ENCODE measurements around the gene RFTN1. TPM values are rescaled to one million over a fixed set of nuclear protein-coding genes. Genes with fewer than 3 reads are reported as not detected.
A peak's percentile ranks its signal among the peaks of the same experiment; 100 is the strongest.

Gene RFTN1
- total and polyA plus RNA-seq, 3 donors from 2014 or later, result 20.8 to 25.7 (median 22.2) TPM

DNA sequence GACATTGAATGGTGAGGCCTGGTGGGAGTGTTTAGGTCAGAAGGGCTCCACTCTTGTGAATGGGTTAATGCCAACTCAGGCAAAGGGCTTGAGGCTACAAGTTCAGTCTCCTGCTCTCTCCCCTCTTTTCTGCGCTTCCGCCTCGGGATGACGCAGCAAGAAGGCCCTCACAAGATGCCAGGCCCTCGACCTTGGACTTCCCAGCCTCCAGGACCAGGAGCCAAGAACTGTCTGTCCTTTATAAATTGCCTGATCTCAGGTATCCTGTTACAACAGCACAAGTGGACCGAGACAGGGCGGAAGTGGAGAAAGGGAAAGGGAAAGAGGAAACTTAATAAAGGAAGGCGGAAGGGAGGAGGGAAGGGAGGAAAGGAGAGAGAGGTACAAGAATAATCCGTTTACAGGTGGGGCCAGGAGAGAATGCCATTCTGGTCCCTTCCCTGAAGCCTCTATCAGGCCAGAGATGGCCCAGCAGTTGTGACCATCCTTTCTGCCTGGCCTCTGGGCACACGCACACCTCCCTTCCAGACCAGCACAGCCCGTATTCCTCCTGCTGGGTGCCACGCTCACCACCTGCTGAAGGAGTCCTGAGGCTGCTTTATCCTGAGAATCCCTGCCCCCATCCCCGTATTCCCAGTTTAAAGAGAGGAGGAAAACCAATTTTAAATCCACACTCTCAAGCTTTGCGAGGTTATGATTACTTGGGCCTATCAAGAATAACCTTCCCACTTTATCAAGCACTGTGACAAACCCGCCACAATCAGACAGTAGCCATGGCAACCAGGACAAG lies 184.3 kb downstream of the RFTN1 start:
- Histone ChIP-seq H3K27ac (no peak overlapping the region), H3K36me3 (ENCODE audit: low read depth, missing control alignments) (no peaks in the 10 kb centered on the region), H3K9me3 (no peaks in the 10 kb centered on the region), H3K4me1 (no peaks in the 10 kb centered on the region), H3K4me3 (no peak overlapping the region), H3K27me3 (no peaks in the 10 kb centered on the region)
- WGBS, 2 donors, result 72 to 78% methylated on average over 15 of the region's 15 CpGs
- peak; percentile 30 for DNase-seq
- TF ChIP-seq POLR2A (IDR thresholded peaks at IDR 0.05), result no peak
- TF ChIP-seq, protein P1, sequence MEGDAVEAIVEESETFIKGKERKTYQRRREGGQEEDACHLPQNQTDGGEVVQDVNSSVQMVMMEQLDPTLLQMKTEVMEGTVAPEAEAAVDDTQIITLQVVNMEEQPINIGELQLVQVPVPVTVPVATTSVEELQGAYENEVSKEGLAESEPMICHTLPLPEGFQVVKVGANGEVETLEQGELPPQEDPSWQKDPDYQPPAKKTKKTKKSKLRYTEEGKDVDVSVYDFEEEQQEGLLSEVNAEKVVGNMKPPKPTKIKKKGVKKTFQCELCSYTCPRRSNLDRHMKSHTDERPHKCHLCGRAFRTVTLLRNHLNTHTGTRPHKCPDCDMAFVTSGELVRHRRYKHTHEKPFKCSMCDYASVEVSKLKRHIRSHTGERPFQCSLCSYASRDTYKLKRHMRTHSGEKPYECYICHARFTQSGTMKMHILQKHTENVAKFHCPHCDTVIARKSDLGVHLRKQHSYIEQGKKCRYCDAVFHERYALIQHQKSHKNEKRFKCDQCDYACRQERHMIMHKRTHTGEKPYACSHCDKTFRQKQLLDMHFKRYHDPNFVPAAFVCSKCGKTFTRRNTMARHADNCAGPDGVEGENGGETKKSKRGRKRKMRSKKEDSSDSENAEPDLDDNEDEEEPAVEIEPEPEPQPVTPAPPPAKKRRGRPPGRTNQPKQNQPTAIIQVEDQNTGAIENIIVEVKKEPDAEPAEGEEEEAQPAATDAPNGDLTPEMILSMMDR (IDR thresholded peaks at IDR 0.05), result no peak
- intact Hi-C loops (cut with DNase I; ENCODE audit: low total_unique reads), result no loop called here

- 98% methylated on average over 6 of the region's 6 CpGs for WGBS, 2 donors
- no peak for DNase-seq
- Histone ChIP-seq H3K27ac (no peak overlapping the region), H3K27me3 (no peaks in the 10 kb centered on the region), H3K36me3 (ENCODE audit: low read depth, missing control alignments) (no peaks in the 10 kb centered on the region), H3K4me3 (no peak overlapping the region), H3K9me3 (no peaks in the 10 kb centered on the region), H3K4me1 (no peaks in the 10 kb centered on the region)
- intact Hi-C loops (cut with DNase I; ENCODE audit: low total_unique reads), result no loop called here
- TF ChIP-seq POLR2A (IDR thresholded peaks at IDR 0.05), result no peak
- TF ChIP-seq, protein P1 (IDR thresholded peaks at IDR 0.05), result no peak
These were observed 185.4 kb downstream of the RFTN1 start for GRCh38 chr3:16328124-16328523.

- Histone ChIP-seq H3K4me3 (no peak overlapping the region), H3K36me3 (ENCODE audit: low read depth, missing control alignments) (no peaks in the 10 kb centered on the region), H3K27ac (no peak overlapping the region), H3K4me1 (no peaks in the 10 kb centered on the region), H3K27me3 (no peaks in the 10 kb centered on the region), H3K9me3 (no peaks in the 10 kb centered on the region)
- intact Hi-C loops (cut with DNase I; ENCODE audit: low total_unique reads), result no loop called here
- WGBS, 2 donors, result 93% methylated on average over 15 of the region's 15 CpGs
- TF ChIP-seq, protein P1 (IDR thresholded peaks at IDR 0.05), result no peak
- TF ChIP-seq POLR2A (IDR thresholded peaks at IDR 0.05), result no peak
- DNase-seq, result no peak
These were observed 186.7 kb downstream of the RFTN1 start for GRCh38 chr3:16326724-16327349.

GRCh38 chr3:16325850-16326249 lies 187.6 kb downstream of the RFTN1 start:
- H3K36me3 ChIP-seq (ENCODE audit: low read depth, missing control alignments), result no peaks in the 10 kb centered on the region
- H3K4me1 ChIP-seq, result no peaks in the 10 kb centered on the region
- no peak overlapping the region for H3K27ac ChIP-seq
- intact Hi-C loops (cut with DNase I; ENCODE audit: low total_unique reads), result no loop called here
- H3K27me3 ChIP-seq, result no peaks in the 10 kb centered on the region
- no peak overlapping the region for H3K4me3 ChIP-seq
- DNase-seq, result no peak
- TF ChIP-seq POLR2A (IDR thresholded peaks at IDR 0.05), result no peak
- TF ChIP-seq, protein P1 (IDR thresholded peaks at IDR 0.05), result no peak
- no peaks in the 10 kb centered on the region for H3K9me3 ChIP-seq
- WGBS, 2 donors, result 92 to 96% methylated on average over 2 to 4 of the region's 4 CpGs

Measured in testis (tissue), 3 donors.